NB4 (cell line): ENCODE data around the gene CALHM3.

Experiments
- DNase-seq: peaks from one replicate; pipeline ENCODE4 v3.0.0; 2010; ENCODE audit warnings: low read depth
- H3K4me3 ChIP-seq: one replicate; pipeline ENCODE4 v1.5.1; 2011; ENCODE audit warnings: mild to moderate bottlenecking, low read depth, low read length, moderate library complexity
- MYC ChIP-seq: IDR thresholded peaks from 2 replicates; pipeline ENCODE4 v1.6.1; 2011; ENCODE audit warnings: low read depth, low read length
- POLR2A ChIP-seq: IDR thresholded peaks from 2 replicates; pipeline ENCODE4 v1.6.1; 2011; ENCODE audit warnings: mild to moderate bottlenecking; ENCODE audit not compliant: insufficient read length; ENCODE audit errors: extremely low read depth
- TF ChIP-seq, protein P1 (sequence below): IDR thresholded peaks from one replicate; pipeline ENCODE4 v1.5.1; 2012; ENCODE audit warnings: low read depth, low read length
- TF ChIP-seq, protein P2 (sequence below): IDR thresholded peaks from 2 replicates; pipeline ENCODE4 v1.6.1; 2011; ENCODE audit warnings: low read depth, low read length

CALHM3 gene

DNA sequence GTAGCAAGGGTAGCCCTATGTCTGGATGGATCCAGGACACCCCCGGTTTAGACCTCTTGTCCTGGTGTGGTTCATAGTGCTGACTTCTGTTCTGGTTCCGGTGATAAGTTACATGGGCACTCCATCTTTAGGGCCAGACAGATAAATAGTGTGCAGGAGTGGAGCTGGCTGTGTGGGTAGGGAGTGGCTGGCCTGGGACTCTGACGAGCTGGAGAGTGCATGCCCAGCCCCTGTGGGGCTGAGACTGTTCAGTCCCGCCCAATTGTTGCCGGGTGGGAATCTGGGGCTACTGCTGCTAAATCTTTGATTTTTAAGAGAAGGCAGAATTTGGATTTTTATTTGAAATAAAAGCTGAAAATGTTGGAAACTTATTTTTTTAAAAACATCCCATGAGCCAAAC lies 55.3 kb downstream of the CALHM3 start:
- TF ChIP-seq POLR2A (no peak), MYC (no peak)
- TF ChIP-seq, protein P1, sequence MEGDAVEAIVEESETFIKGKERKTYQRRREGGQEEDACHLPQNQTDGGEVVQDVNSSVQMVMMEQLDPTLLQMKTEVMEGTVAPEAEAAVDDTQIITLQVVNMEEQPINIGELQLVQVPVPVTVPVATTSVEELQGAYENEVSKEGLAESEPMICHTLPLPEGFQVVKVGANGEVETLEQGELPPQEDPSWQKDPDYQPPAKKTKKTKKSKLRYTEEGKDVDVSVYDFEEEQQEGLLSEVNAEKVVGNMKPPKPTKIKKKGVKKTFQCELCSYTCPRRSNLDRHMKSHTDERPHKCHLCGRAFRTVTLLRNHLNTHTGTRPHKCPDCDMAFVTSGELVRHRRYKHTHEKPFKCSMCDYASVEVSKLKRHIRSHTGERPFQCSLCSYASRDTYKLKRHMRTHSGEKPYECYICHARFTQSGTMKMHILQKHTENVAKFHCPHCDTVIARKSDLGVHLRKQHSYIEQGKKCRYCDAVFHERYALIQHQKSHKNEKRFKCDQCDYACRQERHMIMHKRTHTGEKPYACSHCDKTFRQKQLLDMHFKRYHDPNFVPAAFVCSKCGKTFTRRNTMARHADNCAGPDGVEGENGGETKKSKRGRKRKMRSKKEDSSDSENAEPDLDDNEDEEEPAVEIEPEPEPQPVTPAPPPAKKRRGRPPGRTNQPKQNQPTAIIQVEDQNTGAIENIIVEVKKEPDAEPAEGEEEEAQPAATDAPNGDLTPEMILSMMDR = no peak
- TF ChIP-seq, protein P2, sequence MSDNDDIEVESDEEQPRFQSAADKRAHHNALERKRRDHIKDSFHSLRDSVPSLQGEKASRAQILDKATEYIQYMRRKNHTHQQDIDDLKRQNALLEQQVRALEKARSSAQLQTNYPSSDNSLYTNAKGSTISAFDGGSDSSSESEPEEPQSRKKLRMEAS = no peak
- no peak overlapping the region for H3K4me3 ChIP-seq
- no peak for DNase-seq
